Umbilical cord (tissue), 2 donors: Measurements from ENCODE around the gene CHRM4. TPM values are rescaled to one million over a fixed set of nuclear protein-coding genes. Genes with fewer than 3 reads are reported as not detected.
A peak's percentile ranks its signal among the peaks of the same experiment; 100 is the strongest.
"Not testable (repeated sequence)": the region's sequence is repeated elsewhere in the genome, so short reads cannot be mapped to it uniquely, and the experiment has no call there.

Experiments used
- DNase-seq: peaks from one replicate; pipeline ENCODE4 v3.0.0-alpha.2; 2015; ENCODE audit warnings: low spot score
- total RNA-seq: library from RNA; depleted of rRNA; stranded (reverse); fragments of >200 nt; gene quantifications from one replicate; pipeline ENCODE4 v1.2.3, GENCODE V29; 2014; ENCODE audit warnings: low replicate concordance; ENCODE audit not compliant: insufficient read depth

Gene CHRM4
- total RNA-seq, 1 donor from 2014 or later = not detected

GRCh38 chr11:46382646-46383403, 8.8 kb downstream of the CHRM4 start:
- no peak for DNase-seq

GRCh38 chr11:46381819-46382645, 9.5 kb downstream of the CHRM4 start:
- DNase-seq = peak; percentile 58

- peak; percentile 67 for DNase-seq
Observed at GRCh38 chr11:46381048-46381818, 10.3 kb downstream of the CHRM4 start, which contains the start of gene MDK. Gene MDK, plus strand, starts transcription at chr11:46381669. Its CDS starts 389 bp downstream, at chr11:46382058.

GRCh38 chr11:46380340-46381047, 11.1 kb downstream of the CHRM4 start:
- DNase-seq = peak; percentile 85

- peak; percentile 86 for DNase-seq
Observed at GRCh38 chr11:46379482-46380293, 11.9 kb downstream of the CHRM4 start.

GRCh38 chr11:46378811-46379481, 12.6 kb downstream of the CHRM4 start:
- no peak for DNase-seq

GRCh38 chr11:46378296-46378695, 13.3 kb downstream of the CHRM4 start:
- DNase-seq = no peak

GRCh38 chr11:46377831-46378230, 13.7 kb downstream of the CHRM4 start:
- DNase-seq = no peak

GRCh38 chr11:46377290-46377689, 14.3 kb downstream of the CHRM4 start:
- DNase-seq = no peak

- no peak for DNase-seq
Observed at GRCh38 chr11:46376258-46377050, 15.1 kb downstream of the CHRM4 start.

- no peak for DNase-seq
Observed at GRCh38 chr11:46375392-46376101, 16.0 kb downstream of the CHRM4 start.

GRCh38 chr11:46374815-46375214, 16.8 kb downstream of the CHRM4 start:
- DNase-seq = no peak

GRCh38 chr11:46373787-46374740, 17.5 kb downstream of the CHRM4 start:
- DNase-seq = no peak

- not testable (repeated sequence) for DNase-seq
Observed at GRCh38 chr11:46372501-46372900, 19.1 kb downstream of the CHRM4 start.

GRCh38 chr11:46372086-46372485, 19.5 kb downstream of the CHRM4 start:
- DNase-seq = no peak

GRCh38 chr11:46371262-46371661, 20.3 kb downstream of the CHRM4 start:
- not testable (repeated sequence) for DNase-seq

- no peak for DNase-seq
Observed at GRCh38 chr11:46370253-46370652, 21.3 kb downstream of the CHRM4 start.
